Cerebellar nuclear complex (tissue), 1 donor: ENCODE results near the gene ZMYM3.

Source experiments
- DNase-seq, 2 experiments: peaks; one replicate each; lab custom pipeline; 2025; lab: John Stamatoyannopoulos, UW

Gene ZMYM3

GRCh38 chrX:71253253-71254091, 468 bp downstream of the ZMYM3 start:
- no peak for DNase-seq

GRCh38 chrX:71252221-71252620, 1.7 kb downstream of the ZMYM3 start:
- DNase-seq: no peak

GRCh38 chrX:71251466-71251973, 2.4 kb downstream of the ZMYM3 start:
- no peak for DNase-seq

DNA sequence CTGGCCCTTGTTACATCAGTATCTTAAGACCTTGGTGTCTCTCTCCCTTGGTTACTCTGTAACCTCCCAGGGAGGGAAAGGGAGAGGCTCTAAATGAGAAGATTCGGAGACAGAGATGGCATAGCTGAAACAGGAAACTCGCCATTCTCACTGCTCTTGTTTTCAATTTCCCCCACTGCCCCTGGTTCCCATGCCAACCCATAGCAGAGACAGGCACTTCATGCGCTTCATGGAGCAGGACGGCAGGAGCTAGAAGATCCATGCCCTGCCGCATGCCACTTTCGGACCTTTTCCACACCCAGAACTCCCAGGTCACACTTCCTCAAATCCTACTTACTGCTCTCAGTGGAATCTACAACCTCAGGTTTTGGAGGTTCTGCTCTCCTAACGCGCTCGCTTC, 3.1 kb downstream of the ZMYM3 start:
- DNase-seq: no peak

DNA sequence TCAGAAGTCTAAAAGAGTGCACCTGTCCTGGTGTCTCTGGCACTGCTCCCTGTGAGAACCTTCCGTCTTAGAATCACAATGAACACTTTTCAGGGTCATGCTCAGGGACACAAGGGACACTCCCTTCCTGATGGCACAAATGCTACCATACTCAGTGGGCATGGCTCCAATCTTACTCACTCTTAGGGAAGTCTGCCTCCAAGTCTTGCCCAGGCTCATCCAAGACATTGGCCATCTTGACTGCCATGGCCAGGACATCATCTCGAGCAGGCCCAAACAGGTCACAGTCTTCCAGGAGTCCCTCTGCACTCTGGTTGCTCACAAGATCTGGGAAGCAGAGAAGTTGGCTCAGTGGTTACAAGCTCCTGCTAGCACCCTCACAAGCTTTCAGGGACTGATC, 8.8 kb downstream of the ZMYM3 start:
- DNase-seq: no peak

GRCh38 chrX:71244359-71245128, 9.4 kb downstream of the ZMYM3 start:
- no peak for DNase-seq

DNA sequence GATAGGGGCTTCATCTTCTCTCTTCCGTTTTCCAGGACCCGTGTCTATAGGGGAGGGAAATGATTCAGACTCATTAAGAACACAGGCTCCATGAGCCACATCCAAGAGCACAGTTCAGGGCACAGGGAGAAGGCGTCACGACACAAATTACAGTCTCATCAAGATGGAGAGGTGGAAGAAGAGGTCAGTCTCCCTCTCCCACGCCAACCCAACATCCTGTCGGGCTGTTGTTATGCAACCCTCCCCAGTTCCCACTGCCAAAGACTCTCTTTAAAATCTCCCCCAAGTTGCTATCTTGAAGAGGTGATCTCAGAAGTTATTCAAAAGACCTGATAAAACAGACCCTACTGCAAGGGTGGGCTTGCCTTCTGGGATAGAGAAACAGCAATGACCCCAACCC, 12.6 kb downstream of the ZMYM3 start:
- no peak for DNase-seq

DNA sequence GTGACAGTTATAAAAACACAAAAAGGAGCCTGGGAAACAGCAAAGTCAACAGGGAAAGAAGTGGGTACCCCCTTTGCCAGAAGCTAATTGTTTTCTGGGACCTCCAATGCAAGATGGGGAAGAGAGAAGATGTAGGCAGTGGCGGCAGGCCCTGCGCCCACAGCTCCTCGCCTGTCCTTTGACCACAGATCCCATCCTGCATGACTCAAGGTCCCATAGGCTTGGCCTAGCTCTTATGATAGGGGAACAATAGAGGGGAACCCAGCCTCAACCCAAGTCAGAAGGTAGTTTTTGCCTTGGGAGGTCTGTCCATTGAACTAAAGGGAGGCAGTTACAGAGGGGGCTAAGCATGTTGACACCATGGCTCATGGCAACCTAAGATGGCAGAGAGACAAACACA, 14.2 kb downstream of the ZMYM3 start:
- DNase-seq: no peak

DNA sequence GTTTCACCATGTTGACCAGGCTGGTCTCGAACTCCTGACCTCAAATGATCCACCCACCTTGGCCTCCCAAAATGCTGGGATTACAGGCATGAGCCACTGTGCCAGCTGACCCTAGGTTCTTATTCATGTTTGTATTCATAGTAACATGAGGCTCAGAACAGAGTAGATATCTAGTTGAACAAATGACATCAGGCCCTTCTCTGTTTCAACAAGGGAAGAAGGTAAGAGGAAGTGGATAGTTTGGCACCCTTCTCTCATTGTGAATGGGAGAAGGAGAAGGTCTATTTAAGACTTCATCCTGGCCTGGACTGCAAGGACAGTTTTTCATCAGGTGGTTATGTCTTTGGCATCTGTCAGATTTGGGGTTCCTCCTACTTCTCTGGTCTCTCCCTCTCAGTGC, 17.1 kb downstream of the ZMYM3 start:
- no peak for DNase-seq

DNA sequence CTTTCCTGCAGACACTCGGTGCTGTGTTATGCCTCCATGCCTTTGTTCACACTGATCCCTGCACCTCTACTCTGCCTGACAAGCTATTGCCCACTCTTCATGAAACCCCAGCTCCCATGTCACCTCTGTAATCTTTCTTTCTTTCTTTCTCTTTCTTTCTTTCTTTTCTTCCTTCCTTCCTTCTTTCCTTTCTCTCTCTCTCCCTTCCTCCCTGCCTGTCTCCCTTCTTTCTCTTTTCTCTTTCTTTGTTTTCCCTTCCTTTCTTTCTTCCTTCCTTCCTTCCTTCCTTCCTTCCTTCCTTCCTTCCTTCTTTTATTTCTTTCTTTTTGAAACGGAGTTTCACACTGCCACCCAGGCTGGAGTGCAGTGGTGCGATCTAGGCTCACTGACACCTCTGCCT, 18.5 kb downstream of the ZMYM3 start:
- no peak for DNase-seq

DNA sequence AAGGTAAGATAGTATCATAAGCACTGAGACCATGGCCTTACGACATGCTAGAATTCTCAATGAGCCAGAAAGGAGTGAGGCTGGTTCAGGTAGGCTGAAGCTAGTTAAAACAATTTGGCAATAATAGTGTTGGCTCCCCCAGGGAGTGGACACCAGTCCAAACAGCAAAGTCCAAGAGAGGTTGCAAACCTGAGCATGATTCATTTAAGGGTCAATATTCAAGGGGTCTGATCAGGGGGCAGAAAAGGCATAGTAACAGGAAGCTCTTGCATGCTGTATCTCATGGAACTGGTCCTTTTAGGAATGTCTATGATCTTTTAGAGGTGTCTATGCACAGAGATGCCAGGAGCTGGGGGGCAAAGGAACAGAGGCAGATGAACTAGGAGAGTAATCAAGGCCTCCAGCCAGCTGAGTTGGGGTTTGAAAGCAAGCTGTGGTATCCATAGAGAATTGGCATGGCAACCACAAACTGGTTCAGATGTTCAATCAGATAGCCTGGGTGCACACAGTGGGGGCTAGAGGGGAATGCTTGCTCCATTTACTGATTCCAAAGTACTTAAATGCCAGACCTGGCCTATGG, 25.8 kb downstream of the ZMYM3 start:
- no peak for DNase-seq

GRCh38 chrX:71227370-71228062, 26.4 kb downstream of the ZMYM3 start:
- DNase-seq: no peak

- no peak for DNase-seq
Measured at GRCh38 chrX:71225676-71226075, 28.3 kb downstream of the ZMYM3 start.

DNA sequence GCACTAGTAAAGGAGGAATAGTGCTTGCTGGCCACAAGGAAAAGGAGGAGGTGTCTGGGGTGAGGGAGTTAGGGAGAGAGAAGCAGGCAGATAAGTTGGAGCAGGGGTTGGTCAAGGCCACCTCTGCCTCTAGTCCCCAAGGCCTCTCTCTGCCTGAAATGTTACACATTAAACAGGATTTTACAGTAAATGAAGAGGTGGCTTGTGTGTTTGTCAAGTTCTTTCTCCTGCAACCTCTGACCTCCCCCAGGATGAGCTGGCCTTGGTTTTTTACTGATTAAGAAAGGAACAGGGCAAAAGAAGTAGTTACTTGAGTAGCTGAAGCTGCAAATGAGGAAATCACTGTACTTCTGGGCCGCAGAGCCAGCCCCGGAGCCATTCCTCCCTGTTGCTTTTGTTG, 28.9 kb downstream of the ZMYM3 start:
- DNase-seq: no peak

GRCh38 chrX:71224098-71224708, 29.7 kb downstream of the ZMYM3 start:
- DNase-seq: no peak

- no peak for DNase-seq
Measured at GRCh38 chrX:71222929-71223328, 31.0 kb downstream of the ZMYM3 start, which contains the start of gene GJB1. GJB1 (plus strand) TSS chrX:71223224; CDS start chrX:71223708, 484 bp downstream.

DNA sequence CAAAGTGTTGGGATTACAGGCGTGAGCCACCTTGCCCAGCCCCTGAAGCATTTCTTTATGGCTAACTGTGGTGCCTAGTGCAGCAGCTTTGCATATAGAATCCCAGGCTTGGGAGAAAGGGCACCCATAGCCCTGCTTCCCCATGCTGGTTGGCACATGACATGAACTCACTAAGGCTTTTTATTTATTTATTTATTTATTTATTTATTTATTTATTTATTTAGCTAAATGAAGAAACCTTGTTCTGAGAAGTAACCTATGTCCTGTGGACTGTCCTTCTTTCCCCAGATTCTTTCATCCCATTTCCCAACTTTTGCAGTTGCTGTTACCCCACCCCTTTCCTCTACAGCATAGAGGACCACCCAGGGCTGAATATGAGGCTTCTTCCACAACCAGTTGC, 32.8 kb downstream of the ZMYM3 start:
- no peak for DNase-seq

DNA sequence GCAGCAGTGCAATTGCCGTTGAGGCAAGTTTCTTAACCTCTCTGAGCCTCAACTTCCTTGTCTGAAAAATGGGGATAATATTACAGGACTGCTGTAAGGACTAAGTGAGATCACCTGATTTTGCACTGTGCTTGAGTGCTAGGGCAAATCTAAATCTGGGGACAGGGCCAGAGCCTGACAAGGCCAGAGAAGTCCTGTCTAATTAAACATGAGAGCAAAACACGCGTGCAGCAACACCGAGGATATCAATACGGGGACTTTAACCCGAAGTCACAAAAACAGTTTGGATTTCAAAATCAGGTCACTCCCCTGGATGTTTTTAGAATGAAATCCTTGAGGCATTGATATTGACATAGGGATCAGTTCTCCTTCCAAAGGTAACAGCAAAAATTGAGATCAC, 36.6 kb downstream of the ZMYM3 start:
- no peak for DNase-seq

- no peak for DNase-seq
Measured at GRCh38 chrX:71216485-71216884, 37.5 kb downstream of the ZMYM3 start.

DNA sequence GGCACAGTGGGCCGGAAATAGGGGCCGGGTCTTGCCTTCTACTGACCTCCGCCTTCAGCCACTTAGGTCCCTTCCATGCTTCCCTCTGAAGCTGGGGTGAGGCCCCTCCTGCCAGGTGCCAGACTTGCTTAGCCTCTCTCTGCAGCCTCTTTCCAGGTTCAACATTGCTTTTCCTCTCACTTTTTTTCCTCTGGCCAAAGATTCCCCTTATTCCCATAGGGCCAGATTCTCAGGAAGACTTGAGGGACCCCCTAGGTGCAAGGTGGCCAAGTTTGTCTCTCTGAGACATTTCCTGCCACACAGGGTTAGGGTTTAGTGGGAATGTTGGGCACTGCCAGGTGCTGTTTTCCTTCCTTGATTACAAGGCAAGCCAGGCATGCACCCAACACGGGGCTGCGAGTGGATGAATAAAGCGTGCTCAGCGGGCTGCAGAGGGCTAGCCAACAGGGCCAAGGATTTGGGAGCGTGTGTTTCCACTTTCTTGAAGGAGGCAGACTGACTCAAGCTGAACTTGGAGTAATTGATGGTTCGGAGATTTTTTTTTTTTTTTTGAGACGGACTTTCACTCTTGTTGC, 38.5 kb downstream of the ZMYM3 start:
- no peak for DNase-seq

DNA sequence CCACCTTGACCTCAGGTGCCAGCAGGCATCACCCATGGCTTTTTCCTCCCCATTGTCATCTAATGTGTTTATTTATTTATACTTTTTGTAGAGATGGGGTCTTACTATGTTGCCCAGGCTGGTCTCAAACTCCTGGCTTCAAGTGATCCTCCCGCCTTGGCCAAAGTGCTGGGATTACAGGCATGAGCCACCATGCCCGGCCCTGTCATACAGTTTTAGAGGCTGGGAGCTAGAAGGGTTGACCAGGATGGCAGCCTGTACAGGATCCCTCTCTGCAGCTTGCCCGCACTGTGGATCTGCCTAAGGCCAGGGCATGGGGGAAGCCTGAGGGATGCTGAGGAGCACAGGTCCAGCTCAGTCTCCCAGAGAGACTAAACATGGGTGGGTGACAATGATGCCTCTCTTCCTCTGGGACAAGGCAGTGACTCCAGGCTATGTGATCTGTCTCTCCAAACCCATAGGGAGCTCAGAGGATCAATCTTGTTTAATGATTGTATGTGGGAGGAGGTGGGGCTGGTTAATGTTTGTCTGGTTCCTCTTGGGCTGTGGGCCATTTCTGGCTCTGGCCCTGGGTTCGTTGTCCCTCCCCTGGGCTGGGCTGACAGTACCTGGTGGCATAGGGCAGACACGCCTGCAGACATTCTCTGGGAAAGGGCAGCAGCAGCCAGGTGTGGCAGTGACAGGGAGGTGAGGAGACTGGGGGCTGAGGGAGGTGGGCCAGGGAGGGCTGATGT, 39.2 kb downstream of the ZMYM3 start:
- DNase-seq: no peak
